Dermis blood vessel endothelial cell (primary cell): ENCODE data around the gene FREM2. TPM values are rescaled to one million over a fixed set of nuclear protein-coding genes. Genes with fewer than 3 reads are reported as not detected.

Experiments
- DNase-seq: peaks from one replicate; pipeline ENCODE4 v3.0.0; 2010
- total RNA-seq: library from RNA; depleted of rRNA; stranded (reverse); fragments of >200 nt; gene quantifications from 2 replicates; pipeline ENCODE4 v1.2.3, GENCODE V29; 2014

Gene FREM2
- total RNA-seq, 1 donor from 2014 or later, result under 0.01 TPM

DNA sequence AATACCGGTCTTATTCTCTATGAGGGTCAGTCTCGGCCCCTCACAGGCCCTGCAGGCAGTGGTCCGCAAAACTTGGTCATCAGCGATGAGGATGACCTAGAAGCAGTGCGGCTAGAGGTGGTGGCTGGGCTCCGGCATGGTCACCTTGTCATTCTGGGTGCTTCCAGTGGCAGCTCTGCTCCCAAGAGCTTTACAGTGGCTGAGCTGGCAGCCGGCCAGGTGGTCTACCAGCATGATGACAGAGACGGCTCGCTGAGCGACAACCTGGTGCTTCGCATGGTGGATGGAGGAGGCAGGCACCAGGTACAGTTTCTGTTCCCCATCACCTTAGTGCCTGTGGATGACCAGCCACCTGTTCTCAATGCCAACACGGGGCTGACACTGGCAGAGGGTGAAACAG lies 1.8 kb downstream of the FREM2 start:
- no peak for DNase-seq

DNA sequence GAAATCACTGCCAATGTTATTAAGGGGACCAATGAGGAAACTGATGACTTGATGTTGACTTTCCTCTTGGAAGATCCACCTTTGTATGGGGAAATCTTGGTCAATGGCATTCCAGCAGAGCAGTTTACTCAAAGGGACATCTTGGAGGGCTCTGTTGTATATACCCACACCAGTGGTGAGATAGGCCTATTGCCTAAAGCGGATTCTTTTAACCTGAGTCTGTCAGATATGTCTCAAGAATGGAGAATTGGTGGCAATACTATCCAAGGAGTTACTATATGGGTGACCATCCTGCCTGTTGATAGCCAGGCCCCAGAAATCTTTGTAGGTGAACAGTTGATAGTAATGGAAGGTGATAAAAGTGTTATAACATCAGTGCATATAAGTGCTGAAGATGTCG lies 3.4 kb downstream of the FREM2 start:
- DNase-seq, result no peak

DNA sequence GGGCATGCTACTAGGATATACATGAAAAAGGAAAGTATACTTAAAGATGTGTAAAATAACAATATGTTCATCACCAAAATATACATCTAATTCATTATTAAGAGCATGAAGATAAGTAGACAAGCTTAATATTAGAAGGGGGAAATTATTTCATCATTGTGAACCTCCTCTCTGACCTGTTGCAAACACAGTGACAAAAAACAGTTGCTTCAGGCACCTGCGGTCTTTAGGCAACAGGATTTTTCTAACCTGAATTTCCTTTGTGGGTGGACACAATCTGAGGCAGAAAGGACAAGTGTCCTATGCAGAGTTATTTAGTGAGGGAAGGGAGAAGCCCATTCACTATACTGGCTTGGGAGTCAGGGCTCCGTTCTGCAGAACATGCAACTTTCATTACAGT lies 6.3 kb downstream of the FREM2 start:
- DNase-seq, result no peak

DNA sequence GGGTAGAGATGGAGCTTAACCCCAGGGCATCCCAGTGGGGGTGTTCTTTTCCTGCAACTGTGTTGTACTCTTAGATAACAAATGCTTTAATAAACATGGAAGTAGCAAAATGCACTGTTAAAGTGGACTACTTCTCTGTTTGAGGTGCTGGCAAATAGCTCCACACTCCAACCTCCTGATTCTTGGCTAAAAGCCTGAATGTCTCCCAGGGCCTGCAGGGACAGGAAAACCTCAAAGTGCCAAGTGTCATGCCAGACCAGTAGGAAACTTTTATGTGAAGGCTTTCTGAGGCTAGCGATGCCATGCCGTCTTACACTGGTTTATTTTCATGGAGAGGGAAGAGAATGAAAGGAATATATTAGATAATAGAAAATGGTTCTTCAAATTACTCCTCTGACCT lies 6.8 kb downstream of the FREM2 start:
- DNase-seq, result no peak

DNA sequence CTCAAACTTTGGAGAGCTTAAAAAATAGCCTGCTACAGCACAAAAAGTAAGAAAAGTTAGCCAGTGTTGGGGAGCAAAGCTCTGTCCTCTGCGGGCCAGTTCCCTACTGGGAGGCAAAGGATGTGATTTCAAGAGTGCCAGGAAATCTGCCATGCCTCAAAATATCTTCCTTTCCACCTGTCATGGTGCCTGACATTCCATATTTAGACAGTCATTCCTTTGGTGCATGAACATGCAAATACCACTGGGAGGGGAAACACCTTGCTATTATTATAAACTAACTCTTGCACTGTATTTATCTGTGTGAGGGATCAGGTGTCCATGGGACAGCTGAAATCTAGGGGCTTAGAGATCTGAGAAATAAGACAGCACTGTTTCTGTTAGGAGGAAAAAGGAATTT lies 10.3 kb downstream of the FREM2 start:
- no peak for DNase-seq

DNA sequence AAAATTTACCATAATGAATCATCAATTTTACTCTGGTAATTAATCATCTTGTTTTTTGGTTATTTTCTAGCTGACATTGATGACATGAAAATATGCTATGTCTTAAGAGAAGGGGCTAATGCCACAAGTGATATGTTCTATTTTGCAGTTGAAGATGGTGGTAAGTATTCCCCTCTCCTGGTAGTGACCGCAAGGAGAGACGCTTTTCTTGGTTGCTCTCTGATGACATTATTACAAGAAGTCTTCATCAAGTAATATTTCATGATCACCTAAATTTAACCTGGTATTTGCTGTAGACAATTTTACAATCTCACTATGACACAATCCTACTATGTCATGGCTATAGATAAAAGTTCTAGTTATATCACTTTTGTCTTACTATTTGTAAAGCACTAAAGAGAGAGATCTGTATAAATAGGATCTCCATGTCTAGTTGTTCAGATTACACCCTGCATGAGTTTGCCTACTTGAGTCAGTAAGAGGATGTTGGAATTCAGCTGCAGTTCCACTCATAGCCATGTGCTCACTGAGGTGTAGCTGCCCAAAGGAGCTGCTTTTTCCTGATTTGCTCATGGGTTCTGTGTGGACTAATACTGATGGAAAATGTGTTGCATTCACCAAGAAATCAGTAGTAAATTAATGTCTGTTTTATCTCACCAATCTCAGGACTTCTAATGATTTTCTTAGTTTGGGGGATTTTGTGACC lies 10.9 kb downstream of the FREM2 start:
- DNase-seq, result no peak

DNA sequence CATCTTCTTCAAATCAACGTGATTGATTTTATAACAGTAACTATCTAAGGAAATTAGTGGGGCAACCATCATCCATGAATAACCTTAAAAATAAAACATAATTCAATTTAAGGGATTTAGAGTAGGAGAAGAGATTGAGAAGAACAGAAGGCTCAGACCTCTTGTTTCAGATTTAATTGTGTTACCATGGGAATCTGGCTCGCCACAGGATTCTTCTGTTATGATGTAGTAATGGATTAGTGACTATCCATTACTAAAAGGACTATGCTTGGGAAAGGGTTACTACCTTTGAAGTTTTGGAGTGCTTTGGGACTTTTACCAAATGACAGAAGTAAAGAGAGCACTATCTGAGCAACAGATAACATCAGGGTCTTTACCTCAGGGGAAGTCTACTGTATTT lies 13.2 kb downstream of the FREM2 start:
- no peak for DNase-seq

DNA sequence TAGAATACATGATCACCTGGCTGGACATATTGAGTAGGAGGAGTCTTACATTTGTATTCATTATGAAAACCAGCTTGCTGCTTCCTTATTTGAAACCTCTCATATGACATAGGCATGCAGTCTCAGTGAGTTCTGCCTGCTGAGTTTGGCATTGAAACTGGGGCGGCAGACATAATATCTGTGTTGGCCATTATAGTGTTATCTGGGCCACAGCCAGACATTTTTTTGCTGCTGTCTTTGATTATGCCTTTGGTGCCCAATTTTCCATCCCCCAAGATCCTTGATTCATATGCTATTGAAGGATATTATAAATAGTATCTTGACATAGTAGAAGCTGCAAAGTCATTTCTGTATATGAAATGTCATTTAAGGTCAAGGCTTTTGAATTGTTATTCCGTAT lies 15.8 kb downstream of the FREM2 start:
- DNase-seq, result no peak

DNA sequence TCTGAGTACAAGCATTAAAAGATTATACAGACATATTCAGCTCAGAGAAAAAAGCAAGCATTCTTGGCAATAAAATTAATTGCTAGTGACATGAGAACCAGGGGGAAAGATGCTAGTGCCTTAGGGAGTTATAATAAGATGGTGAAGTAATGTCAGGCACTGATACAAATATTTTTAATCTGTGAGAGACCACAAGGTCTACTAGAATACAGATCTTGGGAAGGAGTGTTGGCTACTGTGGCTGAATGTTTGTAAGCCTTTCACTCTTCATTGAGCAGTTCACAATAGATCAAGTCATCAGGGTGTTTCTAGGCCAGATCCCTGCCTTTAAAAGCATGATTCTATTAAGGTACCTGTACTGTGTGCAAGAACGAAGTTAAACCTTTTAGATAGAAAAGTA lies 16.4 kb downstream of the FREM2 start:
- no peak for DNase-seq

DNA sequence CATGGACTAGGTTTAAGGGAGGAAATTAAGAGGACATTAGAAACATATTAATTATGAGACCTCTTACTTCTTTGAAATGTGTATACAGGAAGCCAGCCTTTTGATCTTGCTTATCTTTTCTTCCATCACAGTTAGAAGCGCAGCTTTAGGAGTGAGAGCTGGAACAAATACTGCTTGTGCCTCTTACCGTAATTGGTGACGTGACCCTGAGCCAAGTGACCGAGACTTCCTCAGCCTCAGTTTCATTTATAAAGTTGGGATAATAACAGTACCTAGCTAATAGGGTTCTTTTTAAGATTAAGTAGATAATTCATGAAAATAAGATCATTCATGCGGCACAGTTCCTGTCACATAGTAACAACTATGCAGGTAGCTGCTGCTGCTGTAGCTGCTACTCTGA lies 18.5 kb downstream of the FREM2 start:
- no peak for DNase-seq

DNA sequence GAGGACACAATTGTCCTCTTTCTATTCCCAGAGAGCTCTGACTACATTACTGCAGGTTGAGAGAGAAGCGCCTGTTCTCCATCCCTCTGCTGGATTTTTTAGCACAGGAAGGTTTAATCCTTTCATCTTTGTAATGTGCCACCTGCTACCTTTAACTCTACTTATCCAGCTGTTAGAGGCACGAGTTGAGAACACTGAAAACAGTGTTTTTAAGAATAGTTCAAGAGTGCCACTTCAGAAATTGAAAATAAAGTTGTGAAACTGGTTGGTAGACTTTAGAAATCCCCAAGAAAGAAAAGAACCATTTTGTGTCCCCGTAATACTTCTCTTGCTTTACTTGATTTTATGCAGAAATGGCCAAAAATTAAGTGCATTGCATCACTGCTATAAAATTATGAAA lies 20.6 kb downstream of the FREM2 start:
- DNase-seq, result no peak

DNA sequence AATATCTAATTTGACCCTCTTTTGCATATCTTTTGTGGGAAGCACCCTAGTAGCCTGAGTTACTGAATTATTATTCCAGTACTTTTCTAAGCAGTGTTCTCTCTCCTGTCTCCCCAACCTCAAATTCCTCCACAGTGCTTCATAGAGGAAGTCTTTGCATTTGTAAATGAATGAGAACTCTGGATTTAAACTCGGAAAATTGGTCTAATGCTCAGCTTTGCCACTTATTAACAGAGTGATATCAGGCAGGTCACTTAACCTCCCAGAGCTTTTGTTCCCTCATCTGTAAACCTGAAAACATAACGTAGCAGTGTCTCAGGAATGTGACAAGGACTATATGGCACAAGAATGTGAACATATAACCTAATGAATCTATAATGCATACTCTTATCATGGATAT lies 26.2 kb downstream of the FREM2 start:
- DNase-seq, result no peak

DNA sequence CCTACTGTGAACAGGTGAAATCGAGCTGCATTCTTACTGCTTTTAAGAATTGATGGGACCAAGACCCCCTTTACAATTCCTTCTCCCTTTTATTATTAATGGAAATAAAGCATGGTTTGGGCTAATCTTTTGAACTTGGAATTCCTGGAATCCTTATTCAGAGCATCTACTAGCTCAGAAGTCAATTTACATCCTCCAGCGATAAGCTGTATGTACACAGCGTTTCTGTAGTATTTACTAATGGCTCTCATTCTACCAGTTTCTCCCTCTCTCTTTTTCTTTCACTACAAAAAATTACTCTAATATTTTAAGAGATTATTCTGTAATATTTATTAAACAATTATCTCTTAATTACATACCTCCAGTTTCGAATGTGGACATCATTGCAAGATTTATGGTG lies 31.5 kb downstream of the FREM2 start:
- DNase-seq, result no peak

DNA sequence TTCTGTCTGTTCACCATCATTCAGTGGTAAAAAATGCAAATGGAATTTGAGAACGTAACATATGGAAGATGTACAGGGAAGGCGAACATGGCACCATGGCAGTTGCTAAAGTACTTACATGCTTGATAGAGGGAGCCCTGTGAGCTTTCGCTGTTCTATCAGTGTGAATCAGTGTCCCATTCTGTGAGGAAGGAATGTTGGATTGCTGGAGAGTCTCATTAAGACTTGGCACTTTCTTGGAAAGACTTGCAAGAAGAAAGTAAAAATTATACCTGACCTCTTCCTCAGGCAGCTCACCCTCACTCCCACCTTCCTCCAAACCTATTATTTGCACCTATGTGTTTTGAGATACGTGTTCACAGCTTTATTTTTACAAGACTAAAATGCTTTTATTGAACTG lies 43.5 kb downstream of the FREM2 start:
- no peak for DNase-seq

DNA sequence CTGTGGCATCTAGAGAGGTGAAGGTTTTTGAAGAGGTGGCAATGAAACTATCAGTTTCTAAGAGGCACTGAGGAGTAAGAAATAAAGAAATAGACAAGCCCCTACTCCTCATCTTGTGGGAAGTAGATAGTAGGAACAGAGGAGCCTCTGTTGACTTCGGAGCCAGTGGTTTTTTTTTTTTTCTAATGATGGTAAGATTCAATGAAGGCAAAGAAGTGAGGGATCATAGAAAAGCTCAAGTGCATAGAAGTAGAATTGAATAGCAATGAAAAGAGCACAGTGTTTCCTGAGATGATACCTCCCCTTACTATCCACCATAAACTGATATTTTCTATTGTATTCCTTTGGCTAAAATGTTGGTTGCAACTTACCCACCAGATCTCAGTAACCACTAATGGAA lies 46.3 kb downstream of the FREM2 start:
- no peak for DNase-seq

DNA sequence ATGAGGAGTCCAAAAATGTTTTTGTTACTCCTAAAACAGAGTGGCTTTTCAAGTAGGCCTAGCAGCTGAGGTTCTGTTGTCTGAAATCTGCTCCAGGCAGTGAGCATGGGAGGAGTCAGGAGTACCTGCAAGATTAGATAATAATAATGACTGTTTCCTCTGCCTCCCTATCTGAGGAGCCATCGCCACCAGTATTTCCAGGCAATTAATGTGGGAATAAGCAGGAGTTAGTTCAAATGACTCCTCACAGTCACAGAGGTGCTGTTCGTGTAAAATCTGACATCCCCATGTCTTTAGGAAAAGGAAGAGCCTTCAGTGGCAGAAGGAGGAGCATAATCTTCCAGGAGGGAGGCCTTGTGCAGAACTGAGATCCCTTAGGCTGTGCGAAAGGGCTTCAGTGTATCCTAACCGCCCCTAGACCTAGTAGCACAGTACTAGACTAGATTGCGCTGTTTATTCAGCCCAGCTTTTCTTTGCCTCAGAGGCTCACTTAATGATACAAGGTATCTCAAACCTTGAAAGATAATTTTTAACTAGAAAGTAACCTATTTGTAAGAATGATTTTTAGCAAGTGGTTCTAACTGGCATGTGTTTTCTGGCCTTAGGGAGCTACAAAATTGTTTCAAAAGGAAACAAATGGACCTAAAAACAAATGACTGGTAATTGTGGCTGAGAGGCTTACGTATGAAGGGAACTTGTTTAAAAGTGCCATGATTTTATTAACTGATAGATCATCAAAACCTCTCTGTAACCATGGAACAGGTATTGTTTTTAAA lies 49.0 kb downstream of the FREM2 start:
- DNase-seq, result no peak

DNA sequence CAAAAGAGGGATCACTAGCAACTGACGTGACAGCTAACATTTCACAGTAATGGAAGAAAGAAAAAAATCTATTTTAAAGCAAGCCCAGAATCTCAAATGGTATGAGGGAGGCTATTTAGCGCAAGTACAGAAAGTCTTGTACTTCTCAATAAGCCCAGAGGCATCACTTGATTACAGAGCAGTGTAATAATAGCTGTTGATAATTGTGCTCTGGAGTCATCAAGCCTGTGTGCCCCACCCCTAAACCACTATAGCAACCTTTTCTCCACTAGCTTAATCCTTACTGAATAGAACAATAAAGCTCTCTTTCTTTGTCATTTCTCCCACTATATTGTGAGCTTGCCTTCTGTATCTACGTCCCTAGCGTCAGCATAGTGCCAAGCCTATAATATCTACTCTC lies 56.6 kb downstream of the FREM2 start:
- DNase-seq, result no peak

DNA sequence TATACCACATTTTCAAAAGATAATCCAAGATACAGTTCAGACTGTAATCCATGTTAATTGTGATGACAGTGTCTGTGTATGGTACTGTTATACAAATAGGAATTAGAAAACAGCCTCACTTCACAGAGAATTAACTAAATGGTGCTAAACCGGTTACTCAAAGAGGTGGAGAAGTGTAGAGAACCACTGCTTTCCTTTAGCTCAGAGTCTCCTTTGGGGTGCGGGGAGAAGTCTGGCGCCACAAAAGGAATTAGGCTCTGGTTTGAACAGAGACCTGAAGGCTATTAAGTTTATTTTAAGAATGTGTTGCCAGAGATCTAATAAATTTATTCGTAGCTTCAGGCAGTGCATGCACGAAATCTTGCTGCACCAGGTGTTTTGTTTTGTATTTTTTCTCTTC lies 65.8 kb downstream of the FREM2 start:
- DNase-seq, result no peak

DNA sequence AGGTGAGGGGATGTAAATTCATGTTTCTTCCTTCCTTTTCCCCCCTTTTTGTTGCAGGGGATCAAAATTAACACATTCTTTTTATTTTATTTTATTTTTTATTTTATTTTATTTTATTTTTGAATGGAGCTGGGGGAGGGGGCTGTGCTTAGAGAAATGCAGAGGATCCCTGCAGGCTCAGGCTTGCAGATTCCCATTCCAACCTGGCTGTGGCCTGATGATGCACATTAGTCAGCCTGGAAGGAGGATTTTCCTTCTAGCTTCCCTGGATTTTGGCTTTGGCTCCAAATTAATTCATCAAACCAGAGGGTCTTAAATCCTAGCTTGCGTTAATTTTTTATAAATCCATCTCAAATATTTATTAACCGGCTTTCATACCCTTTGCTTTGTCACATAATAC lies 67.0 kb downstream of the FREM2 start:
- DNase-seq, result no peak

DNA sequence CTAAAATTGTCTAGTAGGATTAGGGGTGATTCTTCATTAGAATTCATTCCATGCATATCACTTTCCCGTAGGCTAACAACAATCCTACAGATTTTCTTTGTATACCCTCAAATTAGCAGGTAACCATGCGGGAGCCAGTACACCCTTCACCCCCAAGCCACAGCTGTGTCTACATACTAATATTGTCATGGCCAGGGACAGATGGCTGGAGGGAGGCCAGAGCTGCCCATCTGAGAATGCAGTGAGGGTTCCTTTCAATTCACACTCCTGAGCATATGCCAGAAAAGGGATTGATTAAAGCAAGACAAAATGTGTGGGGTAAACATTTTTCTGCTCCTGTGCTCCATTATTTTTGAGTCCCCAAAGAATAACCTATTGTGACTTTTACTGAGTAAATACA lies 68.9 kb downstream of the FREM2 start:
- no peak for DNase-seq

DNA sequence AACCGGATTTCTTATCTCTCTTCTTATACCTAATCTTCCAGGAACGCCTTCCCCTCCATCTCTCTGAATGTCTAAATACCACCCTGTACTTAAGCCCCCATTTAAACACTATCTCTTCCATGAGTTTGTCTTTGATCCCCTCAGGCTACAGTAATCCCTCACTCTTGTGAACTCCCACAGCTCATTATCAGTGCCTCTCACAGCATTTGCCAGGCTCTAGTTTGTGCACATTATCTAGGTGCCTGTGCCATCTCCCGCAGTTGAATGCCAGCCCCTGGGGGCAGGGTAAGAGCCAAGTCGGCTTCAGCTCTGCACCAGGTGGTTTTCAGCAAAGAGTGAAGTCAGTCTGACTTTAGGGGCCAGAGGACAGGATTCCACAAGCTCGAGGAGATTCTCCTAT lies 71.4 kb downstream of the FREM2 start:
- no peak for DNase-seq

DNA sequence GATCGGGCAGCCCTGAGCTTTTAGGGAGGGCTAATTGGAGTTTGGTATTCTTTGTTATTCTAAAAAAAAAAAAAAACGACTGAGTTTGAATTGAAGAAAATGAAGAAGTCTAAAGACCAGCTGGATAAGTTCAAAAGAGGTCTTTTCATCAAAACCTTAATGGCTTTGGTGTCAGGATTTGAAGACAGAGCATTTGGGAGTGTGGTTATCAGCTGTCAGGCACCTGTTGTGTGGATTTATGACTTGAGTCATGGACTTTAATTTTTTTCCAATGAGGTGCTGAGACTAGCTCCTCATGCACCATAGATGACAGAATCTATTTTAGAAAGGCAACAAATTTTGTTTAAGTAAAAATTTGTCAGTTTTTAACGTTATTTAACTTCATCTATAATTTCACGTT lies 72.5 kb downstream of the FREM2 start:
- DNase-seq, result no peak

DNA sequence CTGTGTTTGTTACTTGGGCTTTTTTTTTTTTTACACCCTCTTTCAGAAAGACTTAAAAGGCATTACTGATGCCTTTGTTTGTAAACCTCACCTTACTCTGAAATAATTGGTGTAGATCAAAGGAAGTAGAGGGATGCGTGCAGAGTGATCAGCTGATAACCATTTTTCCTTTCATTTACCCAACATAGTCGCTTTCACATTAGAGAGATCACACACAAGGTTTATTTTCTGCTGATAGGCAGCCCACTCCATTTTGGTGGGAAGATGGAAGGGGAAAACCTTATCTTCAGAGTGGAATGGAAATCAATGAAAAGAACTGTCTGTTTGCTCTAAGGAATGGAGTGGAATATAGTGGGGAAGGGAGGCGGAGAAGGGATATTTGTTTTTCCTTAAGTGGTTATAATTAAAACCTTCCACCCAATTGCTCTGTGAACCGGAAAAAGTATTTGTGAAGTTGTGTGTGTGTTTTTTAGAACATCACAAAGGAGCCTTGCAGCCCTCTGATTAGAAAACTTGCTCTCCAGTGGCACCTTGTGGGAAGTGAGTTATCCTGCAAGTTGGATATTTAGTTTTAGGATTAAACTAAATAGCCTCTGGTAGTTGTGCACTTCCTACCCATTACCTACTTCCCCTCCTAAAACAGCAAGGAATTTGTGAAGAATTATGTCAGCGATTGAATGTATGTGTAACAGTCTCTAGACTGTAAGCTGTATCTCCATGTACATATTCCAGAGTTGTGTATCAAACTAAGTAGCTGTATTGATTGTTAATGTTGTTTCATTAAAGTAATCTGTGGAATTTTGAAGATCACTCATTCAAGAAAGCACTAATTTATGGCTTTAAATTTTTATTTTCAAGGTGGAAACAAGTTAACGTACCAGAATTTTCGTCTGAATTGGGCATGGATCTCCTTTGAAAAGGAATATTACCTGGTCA lies 76.8 kb downstream of the FREM2 start:
- peak; percentile 41 for DNase-seq

DNA sequence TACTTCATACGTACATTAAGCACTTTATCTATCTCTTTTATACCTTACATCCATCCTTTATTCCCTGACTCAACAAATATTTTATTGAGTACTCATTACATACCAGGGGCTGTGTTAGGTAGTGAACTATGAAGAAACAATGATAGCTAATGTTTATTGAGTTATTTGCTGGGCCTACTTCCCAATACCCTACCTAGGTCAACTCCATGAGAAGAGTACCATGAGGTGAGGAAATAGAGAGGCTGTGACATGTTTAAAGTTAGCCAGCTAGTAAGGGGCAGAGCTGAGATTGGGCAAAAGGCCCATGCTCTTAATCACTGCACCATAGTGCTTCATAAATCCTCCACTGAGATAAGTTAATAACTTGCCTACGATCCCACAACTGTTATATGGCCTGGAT lies 79.9 kb downstream of the FREM2 start:
- DNase-seq, result no peak
